CD4-positive, CD25-positive, alpha-beta regulatory T cell (primary cell): ENCODE measurements around the gene LOXHD1. TPM values are rescaled to one million over a fixed set of nuclear protein-coding genes. Genes with fewer than 3 reads are reported as not detected.

ENCODE experiments used
- ATAC-seq, 2 donors: fragments of 150-1000 bp; cut with Tn5 transposase; one replicate each; pipeline ENCODE4 v1.10.0; 2021; ENCODE audit warnings: low read depth in 2 of 2, moderate number of reproducible peaks in 2 of 2, moderate library complexity in 1 of 2
- DNase-seq, 3 donors: peaks; one replicate each; pipeline versions ENCODE4 v3.0.0 to v3.0.0-alpha.2; 2012 to 2022; ENCODE audit warnings: mixed read lengths in 1 of 3
- H3K27ac ChIP-seq: one replicate; pipeline ENCODE4 v1.7.0; 2013; ENCODE audit warnings: mild to moderate bottlenecking, low read length; ENCODE audit not compliant: insufficient read depth, poor library complexity, severe bottlenecking
- H3K27me3 ChIP-seq: one replicate; pipeline ENCODE4 v1.7.0; 2013; ENCODE audit warnings: low read length; ENCODE audit not compliant: control insufficient read depth, insufficient read depth
- H3K36me3 ChIP-seq: one replicate; pipeline ENCODE4 v1.7.0; 2013; ENCODE audit warnings: mild to moderate bottlenecking, low read length, moderate library complexity; ENCODE audit not compliant: control insufficient read depth, insufficient read depth
- H3K4me1 ChIP-seq: 2 replicates; pipeline ENCODE4 v1.7.0; 2013; ENCODE audit warnings: mild to moderate bottlenecking, low read length; ENCODE audit not compliant: insufficient read depth, control insufficient read depth, poor library complexity, severe bottlenecking
- H3K4me3 ChIP-seq: one replicate; pipeline ENCODE4 v1.7.0; 2013; ENCODE audit warnings: low read depth, mild to moderate bottlenecking, low read length, moderate library complexity
- H3K9me3 ChIP-seq, 2 experiments: 1 replicate in 1 of 2; 2 replicates in 1 of 2; pipeline ENCODE4 v1.7.0; 2013; ENCODE audit warnings: low read length in 2 of 2, mild to moderate bottlenecking in 1 of 2, moderate library complexity in 1 of 2; ENCODE audit not compliant: control insufficient read depth in 2 of 2
- H3K27ac Mint-ChIP-seq, 3 donors: one replicate each; pipeline ENCODE4 v1.8.0; 2020 to 2022; ENCODE audit warnings: mild to moderate bottlenecking in 3 of 3, mixed read lengths in 3 of 3, moderate library complexity in 2 of 3
- H3K27me3 Mint-ChIP-seq: one replicate; pipeline ENCODE4 v1.8.0; 2022; ENCODE audit warnings: mild to moderate bottlenecking, mixed read lengths
- H3K36me3 Mint-ChIP-seq: one replicate; pipeline ENCODE4 v1.8.0; 2020; ENCODE audit warnings: mixed read lengths
- H3K4me1 Mint-ChIP-seq, 4 donors: one replicate each; pipeline ENCODE4 v1.8.0; 2020 to 2022; ENCODE audit warnings: mixed read lengths in 4 of 4, mild to moderate bottlenecking in 1 of 4
- H3K4me3 Mint-ChIP-seq, 4 donors: one replicate each; pipeline ENCODE4 v1.8.0; 2020 to 2022; ENCODE audit warnings: mild to moderate bottlenecking in 4 of 4, mixed read lengths in 4 of 4, moderate library complexity in 3 of 4
- H3K9me3 Mint-ChIP-seq, 7 donors: one replicate each; pipeline ENCODE4 v1.8.0; 2020 to 2022; ENCODE audit warnings: mixed read lengths in 7 of 7, mild to moderate bottlenecking in 3 of 7, moderate library complexity in 2 of 7
- polyA plus RNA-seq, 4 donors: library from polyadenylated mRNA; unstranded; fragments of 300-500 nt; fragmentation: Illumina TruSeq; gene quantifications; one replicate each; pipeline ENCODE4 v1.2.3, GENCODE V29; 2021
- total RNA-seq: library from RNA; stranded (reverse); gene quantifications from one replicate; pipeline ENCODE4 v1.2.3, GENCODE V29; 2022

LOXHD1 gene
- total and polyA plus RNA-seq, 5 donors from 2014 or later: not detected

GRCh38 chr18:46583711-46584110, 73.3 kb downstream of the LOXHD1 start:
- ATAC-seq (no peak), DNase-seq (no peak)
- Mint-ChIP-seq H3K27me3 (peaks cover 6% of the 10 kb centered on the region), H3K27ac (no peak overlapping the region), H3K4me1 (no peaks in the 10 kb centered on the region), H3K9me3 (peaks cover 5 to 24% (median 7%) of the 10 kb centered on the region in 7 donors), H3K4me3 (no peak overlapping the region), H3K36me3 (no peaks in the 10 kb centered on the region)
- peaks cover 11% of the 10 kb centered on the region for H3K27me3 ChIP-seq
- H3K9me3 ChIP-seq: peaks cover 0 to 19% of the 10 kb centered on the region in 2 experiments
- no peak overlapping the region for H3K4me3 ChIP-seq
- H3K36me3 ChIP-seq: no peaks in the 10 kb centered on the region
- no peak overlapping the region for H3K27ac ChIP-seq
- no peaks in the 10 kb centered on the region for H3K4me1 ChIP-seq

- no peak for DNase-seq
- H3K4me1 Mint-ChIP-seq: no peaks in the 10 kb centered on the region
- peaks cover 12% of the 10 kb centered on the region for H3K27me3 Mint-ChIP-seq
- peaks cover 5 to 24% (median 7%) of the 10 kb centered on the region in 7 donors for H3K9me3 Mint-ChIP-seq
- Histone ChIP-seq H3K4me1 (no peaks in the 10 kb centered on the region), H3K4me3 (no peak overlapping the region), H3K9me3 (peaks cover 0 to 19% of the 10 kb centered on the region in 2 experiments), H3K27ac (no peak overlapping the region), H3K27me3 (peaks cover 11% of the 10 kb centered on the region), H3K36me3 (no peaks in the 10 kb centered on the region)
- H3K27ac Mint-ChIP-seq: no peak overlapping the region
- H3K36me3 Mint-ChIP-seq: no peaks in the 10 kb centered on the region
- no peak for ATAC-seq
- no peak overlapping the region for H3K4me3 Mint-ChIP-seq
These were observed 75.4 kb downstream of the LOXHD1 start for GRCh38 chr18:46581648-46582047.

GRCh38 chr18:46578987-46579386, 78.0 kb downstream of the LOXHD1 start:
- ATAC-seq: no peak
- H3K4me1 ChIP-seq: no peaks in the 10 kb centered on the region
- H3K36me3 ChIP-seq: no peaks in the 10 kb centered on the region
- H3K9me3 Mint-ChIP-seq: peaks cover 5 to 23% (median 7%) of the 10 kb centered on the region in 7 donors
- no peaks in the 10 kb centered on the region for H3K36me3 Mint-ChIP-seq
- no peak overlapping the region for H3K4me3 Mint-ChIP-seq
- H3K27me3 Mint-ChIP-seq: peaks cover 12% of the 10 kb centered on the region
- H3K9me3 ChIP-seq: peaks cover 0 to 19% of the 10 kb centered on the region in 2 experiments
- no peak overlapping the region for H3K4me3 ChIP-seq
- H3K27ac Mint-ChIP-seq: no peak overlapping the region
- peaks cover 11% of the 10 kb centered on the region for H3K27me3 ChIP-seq
- H3K27ac ChIP-seq: no peak overlapping the region
- no peak for DNase-seq
- no peaks in the 10 kb centered on the region for H3K4me1 Mint-ChIP-seq

GRCh38 chr18:46577546-46577945, 79.5 kb downstream of the LOXHD1 start:
- H3K36me3 ChIP-seq: no peaks in the 10 kb centered on the region
- DNase-seq (no peak), ATAC-seq (no peak)
- H3K27ac Mint-ChIP-seq: no peak overlapping the region
- H3K4me1 ChIP-seq: no peaks in the 10 kb centered on the region
- no peaks in the 10 kb centered on the region for H3K4me1 Mint-ChIP-seq
- no peak overlapping the region for H3K4me3 ChIP-seq
- H3K4me3 Mint-ChIP-seq: no peak overlapping the region
- peaks cover 0 to 19% of the 10 kb centered on the region in 2 experiments for H3K9me3 ChIP-seq
- no peak overlapping the region for H3K27ac ChIP-seq
- H3K36me3 Mint-ChIP-seq: no peaks in the 10 kb centered on the region
- H3K9me3 Mint-ChIP-seq: peaks cover 5 to 18% (median 7%) of the 10 kb centered on the region in 7 donors
- peaks cover 12% of the 10 kb centered on the region for H3K27me3 Mint-ChIP-seq
- peaks cover 11% of the 10 kb centered on the region for H3K27me3 ChIP-seq

- H3K9me3 ChIP-seq: peaks cover 0 to 5% of the 10 kb centered on the region in 2 experiments
- peaks cover 7% of the 10 kb centered on the region for H3K27me3 Mint-ChIP-seq
- H3K4me3 ChIP-seq: no peak overlapping the region
- no peaks in the 10 kb centered on the region for H3K36me3 Mint-ChIP-seq
- H3K27ac Mint-ChIP-seq: peak overlapping the region in 1 of 3 donors; percentile 50
- no peaks in the 10 kb centered on the region for H3K36me3 ChIP-seq
- no peaks in the 10 kb centered on the region for H3K27me3 ChIP-seq
- no peak overlapping the region for H3K4me3 Mint-ChIP-seq
- H3K27ac ChIP-seq: no peak overlapping the region
- ATAC-seq: no peak
- peaks cover 0 to 8% (median 4%) of the 10 kb centered on the region in 7 donors for H3K9me3 Mint-ChIP-seq
- no peaks in the 10 kb centered on the region for H3K4me1 ChIP-seq
- no peak for DNase-seq
- H3K4me1 Mint-ChIP-seq: no peaks in the 10 kb centered on the region
These were observed 81.2 kb downstream of the LOXHD1 start for GRCh38 chr18:46575851-46576250.

- H3K27me3 Mint-ChIP-seq: peaks cover 7% of the 10 kb centered on the region
- Histone ChIP-seq H3K4me3 (no peak overlapping the region), H3K36me3 (no peaks in the 10 kb centered on the region), H3K27me3 (no peaks in the 10 kb centered on the region), H3K9me3 (no peaks in the 10 kb centered on the region), H3K4me1 (no peaks in the 10 kb centered on the region), H3K27ac (no peak overlapping the region)
- no peak for DNase-seq
- no peaks in the 10 kb centered on the region for H3K4me1 Mint-ChIP-seq
- H3K36me3 Mint-ChIP-seq: no peaks in the 10 kb centered on the region
- H3K9me3 Mint-ChIP-seq: peaks cover 0 to 1% (median 0%) of the 10 kb centered on the region in 7 donors
- H3K4me3 Mint-ChIP-seq: no peak overlapping the region
- no peak overlapping the region for H3K27ac Mint-ChIP-seq
- no peak for ATAC-seq
These were observed 82.3 kb downstream of the LOXHD1 start for GRCh38 chr18:46574743-46575115.

- Mint-ChIP-seq H3K4me1 (no peaks in the 10 kb centered on the region), H3K36me3 (no peaks in the 10 kb centered on the region), H3K27me3 (peaks cover 7% of the 10 kb centered on the region), H3K9me3 (peaks cover 0 to 1% (median 0%) of the 10 kb centered on the region in 7 donors), H3K27ac (no peak overlapping the region), H3K4me3 (no peak overlapping the region)
- Histone ChIP-seq H3K27ac (no peak overlapping the region), H3K36me3 (no peaks in the 10 kb centered on the region), H3K4me3 (no peak overlapping the region), H3K27me3 (no peaks in the 10 kb centered on the region), H3K9me3 (no peaks in the 10 kb centered on the region), H3K4me1 (no peaks in the 10 kb centered on the region)
- no peak for DNase-seq
- ATAC-seq: no peak
These were observed 82.8 kb downstream of the LOXHD1 start for GRCh38 chr18:46574000-46574742.

GRCh38 chr18:46573156-46573555, 83.9 kb downstream of the LOXHD1 start:
- Histone ChIP-seq H3K9me3 (no peaks in the 10 kb centered on the region), H3K27ac (no peak overlapping the region), H3K4me3 (no peak overlapping the region), H3K36me3 (no peaks in the 10 kb centered on the region), H3K27me3 (no peaks in the 10 kb centered on the region), H3K4me1 (no peaks in the 10 kb centered on the region)
- Mint-ChIP-seq H3K4me3 (no peak overlapping the region), H3K4me1 (no peaks in the 10 kb centered on the region), H3K36me3 (no peaks in the 10 kb centered on the region), H3K27ac (no peak overlapping the region), H3K9me3 (peaks cover 0 to 1% (median 0%) of the 10 kb centered on the region in 7 donors), H3K27me3 (peaks cover 2% of the 10 kb centered on the region)
- DNase-seq: no peak
- ATAC-seq: no peak
